Large intestine (tissue), 3 donors: ENCODE results near the gene WTAP. TPM values are rescaled to one million over a fixed set of nuclear protein-coding genes. Genes with fewer than 3 reads are reported as not detected.
A peak's percentile ranks its signal among the peaks of the same experiment; 100 is the strongest.
"Not testable (repeated sequence)": the region's sequence is repeated elsewhere in the genome, so short reads cannot be mapped to it uniquely, and the experiment has no call there.

Experiments used
- DNase-seq, 2 donors: peaks; one replicate each; pipeline versions ENCODE4 v3.0.0 to v3.0.0-alpha.2; 2013
- H3K27ac ChIP-seq: one replicate; pipeline ENCODE4 v1.5.1; 2013; ENCODE audit warnings: low read length
- H3K27me3 ChIP-seq: 2 replicates; pipeline ENCODE4 v1.6.1; 2013; ENCODE audit warnings: low read length; ENCODE audit not compliant: control insufficient read depth, insufficient read depth
- H3K36me3 ChIP-seq: 2 replicates; pipeline ENCODE4 v1.6.1; 2013; ENCODE audit warnings: low read length; ENCODE audit not compliant: control insufficient read depth, insufficient read depth
- H3K4me1 ChIP-seq: one replicate; pipeline ENCODE4 v1.6.1; 2013; ENCODE audit warnings: low read length; ENCODE audit not compliant: control insufficient read depth, insufficient read depth
- H3K4me3 ChIP-seq: one replicate; pipeline ENCODE4 v1.5.1; 2013; ENCODE audit warnings: low read length
- H3K9me3 ChIP-seq: one replicate; pipeline ENCODE4 v1.6.1; 2013; ENCODE audit warnings: mild to moderate bottlenecking, low read depth, low read length, moderate library complexity; ENCODE audit not compliant: control insufficient read depth
- WGBS: methylation state at CpG from one replicate; pipeline ENCODE4 v1.1.5; 2013; ENCODE audit warnings: low lambda C conversion rate; ENCODE audit not compliant: insufficient coverage; 5-methylcytosine and 5-hydroxymethylcytosine counted together
- polyA plus RNA-seq: library from polyadenylated mRNA; unstranded; fragments of 120-200 nt; gene quantifications from one replicate; pipeline ENCODE4 v1.2.1, GENCODE V29; 2013

Gene WTAP
- polyA plus RNA-seq, 1 donor, result 99.7 TPM

- Histone ChIP-seq H3K4me1 (peaks cover 9% of the 10 kb centered on the region), H3K27ac (peak within 1 kb of the TSS; percentile 90), H3K27me3 (no peaks in the 10 kb centered on the region), H3K36me3 (peaks cover 10% of the 10 kb centered on the region), H3K9me3 (no peaks in the 10 kb centered on the region), H3K4me3 (peak within 1 kb of the TSS; percentile 75)
- no CpG with 5 or more reads among the region's 74 CpGs for WGBS
- DNase-seq, result peak; percentile 79 to 94
These were observed 34.0 kb upstream of the WTAP start, which contains the start of gene SOD2 for GRCh38 chr6:159693128-159693893. SOD2 (minus strand) TSS chr6:159693241; CDS start chr6:159693167, 74 bp downstream.

GRCh38 chr6:159693894-159694545 lies 33.3 kb upstream of the WTAP start:
- H3K4me1 ChIP-seq, result peaks cover 9% of the 10 kb centered on the region
- no CpG with 5 or more reads among the region's 14 CpGs for WGBS
- peaks cover 3% of the 10 kb centered on the region for H3K36me3 ChIP-seq
- H3K27ac ChIP-seq, result peak overlapping the region; percentile 90
- H3K4me3 ChIP-seq, result peak overlapping the region; percentile 75
- no peaks in the 10 kb centered on the region for H3K9me3 ChIP-seq
- no peaks in the 10 kb centered on the region for H3K27me3 ChIP-seq
- DNase-seq, result peak in 1 of 2 donors; percentile 53

DNA sequence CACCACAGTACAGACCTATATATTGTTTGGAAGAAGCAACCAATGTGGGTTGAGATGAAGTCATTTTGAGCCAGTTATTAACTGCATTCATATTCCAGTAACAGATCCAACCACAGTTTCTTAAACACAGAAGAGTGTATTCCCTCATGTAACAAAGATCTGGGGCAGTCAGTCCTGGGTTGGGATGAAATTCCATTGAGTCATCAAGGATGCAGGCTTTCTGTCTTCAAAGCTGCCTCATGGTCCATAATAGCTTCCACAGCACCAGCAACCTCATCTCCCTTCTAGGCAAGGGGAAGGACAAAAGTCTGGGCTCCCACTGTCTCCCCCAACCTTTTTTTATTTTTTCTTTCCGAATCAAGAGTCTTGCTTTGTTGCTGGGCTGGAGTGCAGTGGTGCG lies 31.3 kb upstream of the WTAP start:
- H3K27me3 ChIP-seq, result no peaks in the 10 kb centered on the region
- H3K4me3 ChIP-seq, result no peak overlapping the region
- no CpG with 5 or more reads among the region's 2 CpGs for WGBS

DNA sequence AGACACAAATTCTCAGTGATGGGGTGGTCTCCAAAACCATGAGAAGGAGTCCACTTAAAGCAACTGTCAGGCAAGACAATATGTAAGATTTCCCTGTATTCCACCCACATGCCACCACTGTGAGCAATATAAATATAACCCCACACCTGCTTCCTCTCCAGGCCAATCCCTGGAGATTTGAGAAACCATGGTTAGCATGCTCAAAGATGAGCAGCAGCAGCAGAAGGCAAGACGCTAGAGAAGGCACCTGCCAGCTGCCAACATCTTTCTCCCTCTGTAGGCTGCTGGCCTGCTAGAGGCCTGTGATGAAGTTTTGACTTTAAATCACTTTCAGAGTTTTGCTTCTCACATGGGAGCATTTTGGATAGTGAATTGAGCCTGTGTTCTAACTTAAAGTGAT lies 26.3 kb upstream of the WTAP start:
- Histone ChIP-seq H3K4me1 (no peaks in the 10 kb centered on the region), H3K9me3 (peaks cover 5% of the 10 kb centered on the region), H3K4me3 (no peak overlapping the region), H3K36me3 (no peaks in the 10 kb centered on the region), H3K27ac (peak overlapping the region; percentile 11), H3K27me3 (no peaks in the 10 kb centered on the region)
- no peak for DNase-seq
- WGBS, result no CpG with 5 or more reads among the region's 1 CpG

More for the DNA sequence above, 31.3 kb upstream of the WTAP start:
- Histone ChIP-seq H3K4me1 (peaks cover 9% of the 10 kb centered on the region), H3K9me3 (no peaks in the 10 kb centered on the region), H3K27ac (no peak overlapping the region), H3K36me3 (no peaks in the 10 kb centered on the region)
- no peak for DNase-seq

DNA sequence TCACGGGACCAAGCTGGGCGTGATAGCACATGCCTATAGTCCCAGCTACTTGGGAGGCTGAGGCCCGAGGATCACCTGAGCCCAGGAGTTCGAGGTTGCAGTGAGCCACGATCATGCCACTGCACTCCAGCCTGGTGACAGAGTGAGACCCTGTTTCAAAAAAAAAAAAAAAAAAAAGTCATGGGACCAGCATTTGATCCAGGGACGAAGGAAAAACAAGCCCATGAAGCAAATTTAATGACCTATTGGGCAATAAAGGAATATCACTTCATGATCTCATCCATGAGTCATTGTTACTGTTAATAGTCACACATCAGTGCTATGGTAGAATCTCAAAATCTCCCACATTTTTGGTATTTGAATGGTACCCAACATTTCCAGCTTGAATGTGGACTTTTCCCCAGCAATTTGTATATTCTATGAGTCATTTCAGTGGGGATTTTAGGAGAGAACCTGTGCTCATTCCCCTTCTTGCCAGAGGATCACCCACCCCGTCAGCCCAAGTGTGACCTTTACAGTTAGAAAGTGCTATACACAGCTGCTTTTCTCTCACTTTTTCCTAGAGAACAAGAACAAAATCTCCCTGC lies 25.8 kb upstream of the WTAP start:
- peak in 1 of 2 donors; percentile 69 for DNase-seq
- peaks cover 5% of the 10 kb centered on the region for H3K9me3 ChIP-seq
- no peak overlapping the region for H3K4me3 ChIP-seq
- WGBS, result 67% methylated on average over 1 of the region's 7 CpGs
- no peaks in the 10 kb centered on the region for H3K27me3 ChIP-seq
- H3K4me1 ChIP-seq, result no peaks in the 10 kb centered on the region
- H3K27ac ChIP-seq, result peak overlapping the region; percentile 71
- no peaks in the 10 kb centered on the region for H3K36me3 ChIP-seq

DNA sequence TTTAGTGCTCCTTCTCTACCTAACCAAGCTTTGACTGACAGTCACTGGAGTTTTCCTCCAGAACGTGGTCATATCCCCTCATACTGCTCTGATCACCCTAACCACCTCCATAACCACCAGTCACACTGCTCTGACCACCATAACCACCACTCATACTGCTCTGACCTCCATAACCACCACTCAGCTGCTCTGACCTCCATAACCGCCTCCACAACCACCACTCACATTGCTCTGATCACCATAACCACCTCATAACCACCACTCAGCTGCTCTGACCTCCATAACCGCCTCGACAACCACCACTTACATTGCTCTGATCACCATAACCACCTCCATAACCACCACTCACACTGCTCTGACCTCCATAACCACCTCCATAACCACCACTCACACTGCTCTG lies 16.7 kb upstream of the WTAP start:
- H3K27ac ChIP-seq, H3K4me1 ChIP-seq, DNase-seq, H3K4me3 ChIP-seq, H3K27me3 ChIP-seq, H3K36me3 ChIP-seq, H3K9me3 ChIP-seq: not testable (repeated sequence)
- no CpG with 5 or more reads among the region's 4 CpGs for WGBS

GRCh38 chr6:159712389-159712788 lies 14.9 kb upstream of the WTAP start:
- not testable (repeated sequence) for H3K27me3 ChIP-seq, H3K4me1 ChIP-seq, H3K27ac ChIP-seq, H3K9me3 ChIP-seq, H3K36me3 ChIP-seq, DNase-seq, H3K4me3 ChIP-seq
- no CpG with 5 or more reads among the region's 3 CpGs for WGBS

GRCh38 chr6:159713984-159714383 lies 13.3 kb upstream of the WTAP start:
- no peak for DNase-seq
- no CpG with 5 or more reads among the region's 7 CpGs for WGBS
- Histone ChIP-seq H3K27ac (no peak overlapping the region), H3K4me1 (no peaks in the 10 kb centered on the region), H3K36me3 (no peaks in the 10 kb centered on the region), H3K4me3 (no peak overlapping the region), H3K9me3 (peaks cover 4% of the 10 kb centered on the region), H3K27me3 (no peaks in the 10 kb centered on the region)

DNA sequence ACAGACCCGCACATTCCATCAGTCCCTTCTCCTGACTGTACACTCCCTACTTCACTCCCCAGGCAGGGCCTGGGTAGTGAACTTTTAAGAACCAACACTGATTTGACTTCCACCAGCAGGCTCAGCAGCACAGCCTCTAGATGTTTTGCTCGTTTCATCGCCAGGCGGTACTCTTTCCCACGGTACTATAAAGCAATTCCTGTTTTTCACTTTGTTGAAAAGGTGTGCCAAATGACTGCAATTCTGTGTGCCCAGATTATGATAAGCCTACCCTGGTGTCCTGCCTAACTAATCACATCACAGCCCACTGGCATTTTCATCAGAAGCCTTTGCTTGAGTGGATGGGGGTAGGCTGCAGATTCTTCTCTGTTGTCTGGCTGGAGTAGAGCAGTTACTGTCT lies 12.9 kb upstream of the WTAP start:
- no peak for DNase-seq
- Histone ChIP-seq H3K4me1 (no peaks in the 10 kb centered on the region), H3K27ac (no peak overlapping the region), H3K36me3 (no peaks in the 10 kb centered on the region), H3K9me3 (peaks cover 4% of the 10 kb centered on the region), H3K4me3 (no peak overlapping the region), H3K27me3 (no peaks in the 10 kb centered on the region)
- WGBS, result no CpG with 5 or more reads among the region's 5 CpGs

GRCh38 chr6:159715166-159715565 lies 12.1 kb upstream of the WTAP start:
- H3K4me3 ChIP-seq, result no peak overlapping the region
- 60% methylated on average over 1 of the region's 3 CpGs for WGBS

More at GRCh38 chr6:159715166-159715565, 12.1 kb upstream of the WTAP start:
- no peaks in the 10 kb centered on the region for H3K27me3 ChIP-seq
- no peak for DNase-seq
- peaks cover 4% of the 10 kb centered on the region for H3K9me3 ChIP-seq
- no peaks in the 10 kb centered on the region for H3K4me1 ChIP-seq
- no peaks in the 10 kb centered on the region for H3K36me3 ChIP-seq
- H3K27ac ChIP-seq, result no peak overlapping the region
